Mesenchymal stem cell (in vitro differentiated cells and primary cell): ENCODE data around the gene WWP2.

Source experiments
- DNase-seq: peaks from one replicate; pipeline ENCODE4 v3.0.0-alpha.2; 2013
- H2AFZ ChIP-seq: one replicate; pipeline ENCODE4 v1.6.1; 2013; ENCODE audit warnings: low read depth, mild to moderate bottlenecking, control low read depth, inconsistent platforms, low read length, moderate library complexity
- H2AK5ac ChIP-seq: 2 replicates; pipeline ENCODE4 v1.6.1; 2013; ENCODE audit warnings: low read length, moderate library complexity, mild to moderate bottlenecking, inconsistent platforms; ENCODE audit not compliant: severe bottlenecking
- H2BK120ac ChIP-seq: one replicate; pipeline ENCODE4 v1.6.1; 2013; ENCODE audit warnings: low read depth, mild to moderate bottlenecking, inconsistent platforms, low read length, moderate library complexity
- H2BK12ac ChIP-seq, 2 experiments: one replicate each; pipeline ENCODE4 v1.6.1; 2013; ENCODE audit warnings: inconsistent platforms in 2 of 2, low read length in 2 of 2, mild to moderate bottlenecking in 2 of 2, moderate library complexity in 2 of 2, control low read depth in 1 of 2
- H2BK15ac ChIP-seq: one replicate; pipeline ENCODE4 v1.6.1; 2013; ENCODE audit warnings: mild to moderate bottlenecking, low read depth, inconsistent platforms; ENCODE audit not compliant: poor library complexity, severe bottlenecking
- H2BK5ac ChIP-seq: 2 replicates; pipeline ENCODE4 v1.6.1; 2013; ENCODE audit warnings: low read depth, mild to moderate bottlenecking, low read length, control low read depth, inconsistent platforms; ENCODE audit not compliant: poor library complexity, severe bottlenecking
- H3K14ac ChIP-seq, 2 experiments: one replicate each; pipeline ENCODE4 v1.6.1; 2013; ENCODE audit warnings: inconsistent platforms in 2 of 2, low read length in 2 of 2, control low read depth in 1 of 2, mild to moderate bottlenecking in 1 of 2, moderate library complexity in 1 of 2
- H3K18ac ChIP-seq, 2 experiments: one replicate each; pipeline ENCODE4 v1.6.1; 2013; ENCODE audit warnings: inconsistent platforms in 2 of 2, low read length in 2 of 2, control low read depth in 1 of 2, low read depth in 1 of 2, mild to moderate bottlenecking in 1 of 2
- H3K23ac ChIP-seq, 2 experiments: one replicate each; pipeline ENCODE4 v1.6.1; 2013; ENCODE audit warnings: inconsistent platforms in 2 of 2, low read length in 2 of 2, mild to moderate bottlenecking in 2 of 2, moderate library complexity in 2 of 2, control low read depth in 1 of 2
- H3K27ac ChIP-seq: 2 replicates; pipeline ENCODE4 v1.5.1; 2013; ENCODE audit warnings: mild to moderate bottlenecking, moderate library complexity, low read length, control low read depth, inconsistent platforms; ENCODE audit not compliant: poor library complexity, severe bottlenecking
- H3K27me3 ChIP-seq, 2 experiments: 2 replicates each; pipeline versions ENCODE4 v1.6.1 to v1.7.0; 2013; ENCODE audit warnings: low read length in 2 of 2, mild to moderate bottlenecking in 2 of 2, moderate library complexity in 2 of 2, control low read depth in 1 of 2, inconsistent platforms in 1 of 2; ENCODE audit not compliant: control insufficient read depth in 1 of 2, insufficient read depth in 1 of 2
- H3K36me3 ChIP-seq, 2 experiments: 2 replicates each; pipeline versions ENCODE4 v1.6.1 to v1.7.0; 2013; ENCODE audit warnings: low read length in 2 of 2, control low read depth in 1 of 2, inconsistent platforms in 1 of 2, low read depth in 1 of 2, mild to moderate bottlenecking in 1 of 2; ENCODE audit not compliant: insufficient read depth in 2 of 2, control insufficient read depth in 1 of 2
- H3K4ac ChIP-seq, 2 experiments: one replicate each; pipeline ENCODE4 v1.6.1; 2013; ENCODE audit warnings: inconsistent platforms in 2 of 2, low read length in 2 of 2, mild to moderate bottlenecking in 2 of 2, moderate library complexity in 2 of 2, control low read depth in 1 of 2, low read depth in 1 of 2
- H3K4me1 ChIP-seq: 2 replicates; pipeline ENCODE4 v1.6.1; 2013; ENCODE audit warnings: low read depth, low read length, control low read depth; ENCODE audit not compliant: control insufficient read depth, insufficient read depth
- H3K4me2 ChIP-seq: 2 replicates; pipeline ENCODE4 v1.6.1; 2013; ENCODE audit warnings: low read length, mild to moderate bottlenecking, inconsistent platforms; ENCODE audit not compliant: poor library complexity, severe bottlenecking
- H3K4me3 ChIP-seq, 2 experiments: 2 replicates each; pipeline versions ENCODE4 v1.5.1 to v1.7.0; 2013; ENCODE audit warnings: low read length in 2 of 2, mild to moderate bottlenecking in 2 of 2, control low read depth in 1 of 2, low read depth in 1 of 2; ENCODE audit not compliant: insufficient read depth in 1 of 2
- H3K79me1 ChIP-seq: replicated peaks from 2 replicates; pipeline ENCODE4 v1.6.1; 2013; ENCODE audit warnings: mild to moderate bottlenecking, control low read depth, low read length, inconsistent platforms; ENCODE audit not compliant: poor library complexity, severe bottlenecking
- H3K9ac ChIP-seq: 2 replicates; pipeline ENCODE4 v1.7.0; 2013; ENCODE audit warnings: mild to moderate bottlenecking, low read length, moderate library complexity
- H3K9me3 ChIP-seq: 2 replicates; pipeline ENCODE4 v1.7.0; 2013; ENCODE audit warnings: mild to moderate bottlenecking, low read length; ENCODE audit not compliant: control insufficient read depth
- H4K8ac ChIP-seq: one replicate; pipeline ENCODE4 v1.6.1; 2013; ENCODE audit warnings: inconsistent platforms, mild to moderate bottlenecking, low read length, moderate library complexity
- H4K91ac ChIP-seq: one replicate; pipeline ENCODE4 v1.6.1; 2013; ENCODE audit warnings: mild to moderate bottlenecking, low read length, inconsistent platforms
- WGBS: methylation state at CpG from one replicate; pipeline ENCODE4 v1.1.7; 2013; ENCODE audit warnings: mixed read lengths; 5-methylcytosine and 5-hydroxymethylcytosine counted together

Gene WWP2

GRCh38 chr16:69859105-69859989 lies 97.2 kb downstream of the WWP2 start:
- WGBS: 62% methylated on average over 19 of the region's 20 CpGs
- H3K18ac ChIP-seq: no peak overlapping the region
- H3K27ac ChIP-seq: no peak overlapping the region
- H2BK5ac ChIP-seq: no peak overlapping the region
- no peak overlapping the region for H3K4me3 ChIP-seq
- H3K4ac ChIP-seq: no peak overlapping the region
- H3K14ac ChIP-seq: no peak overlapping the region
- H4K8ac ChIP-seq: no peak overlapping the region
- H3K36me3 ChIP-seq: peaks cover 0 to 4% of the 10 kb centered on the region in 2 experiments
- H3K9me3 ChIP-seq: no peaks in the 10 kb centered on the region
- no peak overlapping the region for H2AK5ac ChIP-seq
- no peaks in the 10 kb centered on the region for H3K4me1 ChIP-seq
- H3K4me2 ChIP-seq: no peak overlapping the region
- H2AFZ ChIP-seq: no peak overlapping the region
- DNase-seq: no peak
- H2BK120ac ChIP-seq: no peak overlapping the region
- H2BK15ac ChIP-seq: no peak overlapping the region
- no peaks in the 10 kb centered on the region for H3K27me3 ChIP-seq
- peaks cover 6% of the 10 kb centered on the region for H3K79me1 ChIP-seq
- H2BK12ac ChIP-seq: no peak overlapping the region
- no peak overlapping the region for H4K91ac ChIP-seq
- no peak overlapping the region for H3K9ac ChIP-seq
- no peak overlapping the region for H3K23ac ChIP-seq

- no peak overlapping the region for H3K23ac ChIP-seq
- DNase-seq: no peak
- 95% methylated on average over 8 of the region's 9 CpGs for WGBS
Observed at GRCh38 chr16:69860233-69861231, 98.4 kb downstream of the WWP2 start.

GRCh38 chr16:69861292-69862030 lies 99.3 kb downstream of the WWP2 start:
- H4K8ac ChIP-seq: no peak overlapping the region
- H2BK120ac ChIP-seq: no peak overlapping the region
- H2BK12ac ChIP-seq: no peak overlapping the region
- H3K79me1 ChIP-seq: peaks cover 4% of the 10 kb centered on the region
- H3K23ac ChIP-seq: no peak overlapping the region
- DNase-seq: peak; percentile 63
- H2AK5ac ChIP-seq: no peak overlapping the region
- H3K18ac ChIP-seq: no peak overlapping the region
- no peak overlapping the region for H3K4me2 ChIP-seq
- no peak overlapping the region for H4K91ac ChIP-seq
- no peak overlapping the region for H2AFZ ChIP-seq
- no peak overlapping the region for H3K14ac ChIP-seq
- WGBS: 91% methylated on average over 8 of the region's 12 CpGs
- H3K36me3 ChIP-seq: peaks cover 0 to 4% of the 10 kb centered on the region in 2 experiments
- H3K9me3 ChIP-seq: no peaks in the 10 kb centered on the region
- H3K4me3 ChIP-seq: no peak overlapping the region
- H3K27me3 ChIP-seq: no peaks in the 10 kb centered on the region
- H2BK5ac ChIP-seq: no peak overlapping the region
- no peak overlapping the region for H3K4ac ChIP-seq
- no peak overlapping the region for H2BK15ac ChIP-seq
- H3K9ac ChIP-seq: peak overlapping the region; percentile 78
- no peaks in the 10 kb centered on the region for H3K4me1 ChIP-seq
- no peak overlapping the region for H3K27ac ChIP-seq

More at GRCh38 chr16:69860233-69861231, 98.4 kb downstream of the WWP2 start:
- peaks cover 5% of the 10 kb centered on the region for H3K79me1 ChIP-seq
- no peak overlapping the region for H2AK5ac ChIP-seq
- H3K4me2 ChIP-seq: no peak overlapping the region
- H3K9me3 ChIP-seq: no peaks in the 10 kb centered on the region
- no peak overlapping the region for H3K9ac ChIP-seq
- H3K4me3 ChIP-seq: no peak overlapping the region
- H2BK15ac ChIP-seq: no peak overlapping the region
- no peak overlapping the region for H4K91ac ChIP-seq
- H2BK5ac ChIP-seq: no peak overlapping the region
- H3K4me1 ChIP-seq: no peaks in the 10 kb centered on the region
- H3K4ac ChIP-seq: no peak overlapping the region
- no peak overlapping the region for H2BK12ac ChIP-seq
- H3K27ac ChIP-seq: no peak overlapping the region
- peaks cover 0 to 4% of the 10 kb centered on the region in 2 experiments for H3K36me3 ChIP-seq
- no peak overlapping the region for H2BK120ac ChIP-seq
- H3K18ac ChIP-seq: no peak overlapping the region
- no peak overlapping the region for H2AFZ ChIP-seq
- no peaks in the 10 kb centered on the region for H3K27me3 ChIP-seq
- no peak overlapping the region for H4K8ac ChIP-seq
- H3K14ac ChIP-seq: no peak overlapping the region
